H9 (cell line): ENCODE results near the gene AANAT. TPM values are rescaled to one million over a fixed set of nuclear protein-coding genes. Genes with fewer than 3 reads are reported as not detected.

ENCODE experiments used
- DNase-seq: peaks from one replicate; pipeline ENCODE4 v3.0.0-alpha.2; 2017
- H2AFZ ChIP-seq: one replicate; pipeline ENCODE4 v1.6.1; 2013; ENCODE audit warnings: mild to moderate bottlenecking, low read length, control low read depth, moderate library complexity
- H2AK5ac ChIP-seq: 2 replicates; pipeline ENCODE4 v1.6.1; 2013; ENCODE audit warnings: low read length, control low read depth, mixed read lengths; ENCODE audit not compliant: insufficient read length
- H2BK120ac ChIP-seq: one replicate; pipeline ENCODE4 v1.6.1; 2013; ENCODE audit warnings: low read depth, mild to moderate bottlenecking, low read length, control low read depth, inconsistent platforms; ENCODE audit not compliant: poor library complexity, severe bottlenecking
- H2BK12ac ChIP-seq: 2 replicates; pipeline ENCODE4 v1.6.1; 2013; ENCODE audit warnings: low read length, control low read depth, mixed read lengths, low read depth; ENCODE audit not compliant: insufficient read length
- H2BK15ac ChIP-seq: 2 replicates; pipeline ENCODE4 v1.6.1; 2013; ENCODE audit warnings: low read depth, low read length, control low read depth
- H2BK20ac ChIP-seq: one replicate; pipeline ENCODE4 v1.6.1; 2013; ENCODE audit warnings: low read depth, mild to moderate bottlenecking, low read length, control low read depth, inconsistent platforms; ENCODE audit not compliant: poor library complexity, severe bottlenecking
- H2BK5ac ChIP-seq: 2 replicates; pipeline ENCODE4 v1.6.1; 2013; ENCODE audit warnings: low read length, control low read depth, mixed read lengths; ENCODE audit not compliant: insufficient read length
- H3K14ac ChIP-seq: 2 replicates; pipeline ENCODE4 v1.6.1; 2013; ENCODE audit warnings: low read length, control low read depth; ENCODE audit not compliant: insufficient read depth
- H3K18ac ChIP-seq: 2 replicates; pipeline ENCODE4 v1.6.1; 2013; ENCODE audit warnings: low read depth, mild to moderate bottlenecking, mixed read lengths, low read length, control low read depth; ENCODE audit not compliant: insufficient read length
- H3K23ac ChIP-seq: 2 replicates; pipeline ENCODE4 v1.6.1; 2013; ENCODE audit warnings: low read length, control low read depth, mixed read lengths, low read depth; ENCODE audit not compliant: insufficient read length
- H3K23me2 ChIP-seq: 2 replicates; pipeline ENCODE4 v1.6.1; 2013; ENCODE audit warnings: low read depth, mild to moderate bottlenecking, mixed read lengths, low read length, control low read depth; ENCODE audit not compliant: insufficient read length, poor library complexity, severe bottlenecking
- H3K27ac ChIP-seq: 2 replicates; pipeline ENCODE4 v1.5.1; 2013; ENCODE audit warnings: low read length, control low read depth, mixed read lengths, low read depth; ENCODE audit not compliant: insufficient read length
- H3K27me3 ChIP-seq: 2 replicates; pipeline ENCODE4 v1.6.1; 2013; ENCODE audit warnings: low read length, control low read depth, inconsistent platforms; ENCODE audit not compliant: insufficient read depth
- H3K4ac ChIP-seq: 2 replicates; pipeline ENCODE4 v1.6.1; 2013; ENCODE audit warnings: low read depth, mild to moderate bottlenecking, control low read depth, inconsistent platforms, low read length, moderate library complexity
- H3K4me1 ChIP-seq: 2 replicates; pipeline ENCODE4 v1.6.1; 2013; ENCODE audit warnings: low read length, control low read depth, inconsistent platforms; ENCODE audit not compliant: insufficient read depth
- H3K4me2 ChIP-seq: 2 replicates; pipeline ENCODE4 v1.6.1; 2013; ENCODE audit warnings: low read length, control low read depth, mixed read lengths; ENCODE audit not compliant: insufficient read length, insufficient read depth
- H3K56ac ChIP-seq: 2 replicates; pipeline ENCODE4 v1.6.1; 2013; ENCODE audit warnings: low read depth, mild to moderate bottlenecking, mixed read lengths, low read length, control low read depth; ENCODE audit not compliant: insufficient read length
- H3K79me1 ChIP-seq: 2 replicates; pipeline ENCODE4 v1.6.1; 2013; ENCODE audit warnings: low read depth, mild to moderate bottlenecking, moderate library complexity, low read length, control low read depth, inconsistent platforms; ENCODE audit not compliant: insufficient read depth, poor library complexity, severe bottlenecking
- H3K79me2 ChIP-seq: 2 replicates; pipeline ENCODE4 v1.6.1; 2013; ENCODE audit warnings: low read length, control low read depth, inconsistent platforms; ENCODE audit not compliant: insufficient read depth
- H3K9ac ChIP-seq: 2 replicates; pipeline ENCODE4 v1.6.1; 2013; ENCODE audit warnings: low read length, control low read depth, mixed read lengths; ENCODE audit not compliant: insufficient read length; ENCODE audit errors: extremely low read depth
- H3K9me3 ChIP-seq: one replicate; pipeline ENCODE4 v1.6.1; 2013; ENCODE audit warnings: low read depth, low read length, inconsistent platforms; ENCODE audit not compliant: control insufficient read depth
- H3T11ph ChIP-seq: one replicate; pipeline ENCODE4 v1.6.1; 2013; ENCODE audit warnings: mild to moderate bottlenecking, low read length, control low read depth, inconsistent platforms
- H4K20me1 ChIP-seq: one replicate; pipeline ENCODE4 v1.6.1; 2013; ENCODE audit not compliant: control insufficient read depth, insufficient read length, insufficient read depth
- H4K5ac ChIP-seq: 2 replicates; pipeline ENCODE4 v1.6.1; 2013; ENCODE audit warnings: low read depth, mild to moderate bottlenecking, mixed read lengths, low read length, control low read depth; ENCODE audit not compliant: insufficient read length
- H4K8ac ChIP-seq: replicated peaks from 2 replicates; pipeline ENCODE4 v1.6.1; 2013; ENCODE audit warnings: low read length, control low read depth, mixed read lengths, low read depth; ENCODE audit not compliant: insufficient read length
- H4K91ac ChIP-seq: 2 replicates; pipeline ENCODE4 v1.6.1; 2013; ENCODE audit warnings: low read depth, mild to moderate bottlenecking, moderate library complexity, mixed read lengths, low read length, control low read depth; ENCODE audit not compliant: insufficient read length
- H3K27ac Mint-ChIP-seq, 3 experiments: 2 replicates in 2 of 3; 3 replicates in 1 of 3; pipeline ENCODE4 v1.8.0; 2020 to 2021; ENCODE audit warnings: mixed read lengths in 3 of 3, mild to moderate bottlenecking in 1 of 3, moderate library complexity in 1 of 3
- H3K27me3 Mint-ChIP-seq: 2 replicates; pipeline ENCODE4 v1.8.0; 2021; ENCODE audit warnings: low read depth, mild to moderate bottlenecking, moderate library complexity, mixed read lengths
- H3K36me3 Mint-ChIP-seq, 3 experiments: 2 replicates in 2 of 3; 3 replicates in 1 of 3; pipeline ENCODE4 v1.8.0; 2020 to 2021; ENCODE audit warnings: low read depth in 3 of 3, mixed read lengths in 3 of 3; ENCODE audit not compliant: insufficient read depth in 1 of 3
- H3K4me1 Mint-ChIP-seq, 2 experiments: 2 replicates each; pipeline ENCODE4 v1.8.0; 2020; ENCODE audit warnings: mixed read lengths in 2 of 2
- H3K4me3 Mint-ChIP-seq, 2 experiments: 2 replicates in 1 of 2; 3 replicates in 1 of 2; pipeline ENCODE4 v1.8.0; 2020 to 2021; ENCODE audit warnings: mild to moderate bottlenecking in 2 of 2, mixed read lengths in 2 of 2, moderate library complexity in 1 of 2
- H3K9me3 Mint-ChIP-seq, 2 experiments: 2 replicates in 1 of 2; 3 replicates in 1 of 2; pipeline ENCODE4 v1.8.0; 2020; ENCODE audit warnings: mild to moderate bottlenecking in 2 of 2, mixed read lengths in 2 of 2, moderate library complexity in 1 of 2
- CTCF ChIP-seq: fragments of 200-600 bp; sonication (generic); conservative IDR thresholded peaks from 3 replicates; pipeline ENCODE4 v1.8.0; 2021; ENCODE audit warnings: antibody characterized with exemption, mild to moderate bottlenecking
- WGBS: extraction: QIAGEN DNeasy Blood & Tissue Kit; methylation state at CpG from one replicate; pipeline ENCODE4 v1.1.7; 2013; ENCODE audit warnings: missing lambda C conversion rate, low lambda C conversion rate, mixed read lengths; ENCODE audit not compliant: insufficient read length; ENCODE audit errors: extremely low coverage; 5-methylcytosine and 5-hydroxymethylcytosine counted together
- total RNA-seq: library from RNA; stranded (reverse); gene quantifications from 2 replicates; pipeline ENCODE4 v1.2.1, GENCODE V29; 2021

Gene AANAT
- total RNA-seq, 1 experiment from 2014 or later, result 0.55 TPM

GRCh38 chr17:76422860-76423259 is 44.5 kb upstream of the AANAT start:
- H3K14ac ChIP-seq, result no peak overlapping the region
- peaks cover 3% of the 10 kb centered on the region; the same call in 1 of the 2 replicates for H3K4me1 ChIP-seq

More at GRCh38 chr17:76422860-76423259, 44.5 kb upstream of the AANAT start:
- Histone ChIP-seq H2BK120ac (no peak overlapping the region), H3K9ac (no peak overlapping the region), H3K27me3 (no peaks in the 10 kb centered on the region), H2BK12ac (no peak overlapping the region), H4K5ac (no peak overlapping the region), H2BK15ac (no peak overlapping the region), H2BK5ac (no peak overlapping the region), H2AK5ac (no peak overlapping the region), H3K23me2 (no peaks in the 10 kb centered on the region), H3K9me3 (no peaks in the 10 kb centered on the region), H4K8ac (no peak overlapping the region), H2BK20ac (no peak overlapping the region), H2AFZ (no peak overlapping the region), H3K18ac (no peak overlapping the region), H3K79me1 (peaks cover 4% of the 10 kb centered on the region), H3K4me2 (no peak overlapping the region), H3K4ac (no peak overlapping the region), H3K27ac (no peak overlapping the region), H3T11ph (no peak overlapping the region), H4K20me1 (no peaks in the 10 kb centered on the region), H3K56ac (no peak overlapping the region), H3K23ac (no peak overlapping the region), H3K79me2 (peaks cover 18% of the 10 kb centered on the region), H4K91ac (no peak overlapping the region)
- DNase-seq, result no peak
- peaks cover 3 to 19% (median 11%) of the 10 kb centered on the region in 3 experiments; a peak in 6 of 7 replicates for H3K36me3 Mint-ChIP-seq
- WGBS, result no CpG with 5 or more reads among the region's 6 CpGs
- no peak overlapping the region; a peak in 1 of 5 replicates for H3K4me3 Mint-ChIP-seq
- H3K27ac Mint-ChIP-seq, result peak overlapping the region in 2 of 3 experiments; percentile 58 to 81; a peak in 2 of 7 replicates
- peaks cover 0 to 3% of the 10 kb centered on the region in 2 experiments; a peak in 1 of 5 replicates for H3K9me3 Mint-ChIP-seq
- H3K27me3 Mint-ChIP-seq, result no peaks in the 10 kb centered on the region
- TF ChIP-seq CTCF, result no peak
- H3K4me1 Mint-ChIP-seq, result peaks cover 16 to 23% of the 10 kb centered on the region in 2 experiments
